Activated T-helper 2 cell treated with anti-CD3 and anti-CD28 coated beads, Interferon-gamma antibody, Interleukin-2, Interleukin-4, amounts not matched to agents 10 μg/mL and 5 μg/mL and 100 μg/mL, durations not matched to agents 14 hours and 24 hours and 36 hours (primary cell): ENCODE results near the gene TIE1. TPM values are rescaled to one million over a fixed set of nuclear protein-coding genes. Genes with fewer than 3 reads are reported as not detected.

ENCODE experiments used
- DNase-seq: peaks from one replicate; pipeline ENCODE4 v3.0.0; 2021; ENCODE audit warnings: low spot score
- H3K27ac Mint-ChIP-seq: one replicate; pipeline ENCODE4 v1.8.0; 2021; ENCODE audit warnings: mixed read lengths
- H3K27me3 Mint-ChIP-seq: one replicate; pipeline ENCODE4 v1.8.0; 2021; ENCODE audit warnings: low read depth, mixed read lengths
- H3K36me3 Mint-ChIP-seq: one replicate; pipeline ENCODE4 v1.8.0; 2021; ENCODE audit warnings: low read depth, mixed read lengths
- H3K4me1 Mint-ChIP-seq: one replicate; pipeline ENCODE4 v1.8.0; 2021; ENCODE audit warnings: low read depth, mixed read lengths
- H3K4me3 Mint-ChIP-seq: one replicate; pipeline ENCODE4 v1.8.0; 2021; ENCODE audit warnings: low read depth, mild to moderate bottlenecking, moderate library complexity, mixed read lengths
- H3K9me3 Mint-ChIP-seq: one replicate; pipeline ENCODE4 v1.8.0; 2021; ENCODE audit warnings: mixed read lengths
- intact Hi-C: fragments of 100-400 bp; cut with micrococcal nuclease; formaldehyde crosslinking; loops from one replicate; pipeline ENCODE4 v1.15.1; 2023
- total RNA-seq: library from RNA; stranded (reverse); gene quantifications from 2 replicates; pipeline ENCODE4 v1.2.3, GENCODE V29; 2022

TIE1 gene
- total RNA-seq, 1 donor from 2014 or later = 2.9 TPM

DNA sequence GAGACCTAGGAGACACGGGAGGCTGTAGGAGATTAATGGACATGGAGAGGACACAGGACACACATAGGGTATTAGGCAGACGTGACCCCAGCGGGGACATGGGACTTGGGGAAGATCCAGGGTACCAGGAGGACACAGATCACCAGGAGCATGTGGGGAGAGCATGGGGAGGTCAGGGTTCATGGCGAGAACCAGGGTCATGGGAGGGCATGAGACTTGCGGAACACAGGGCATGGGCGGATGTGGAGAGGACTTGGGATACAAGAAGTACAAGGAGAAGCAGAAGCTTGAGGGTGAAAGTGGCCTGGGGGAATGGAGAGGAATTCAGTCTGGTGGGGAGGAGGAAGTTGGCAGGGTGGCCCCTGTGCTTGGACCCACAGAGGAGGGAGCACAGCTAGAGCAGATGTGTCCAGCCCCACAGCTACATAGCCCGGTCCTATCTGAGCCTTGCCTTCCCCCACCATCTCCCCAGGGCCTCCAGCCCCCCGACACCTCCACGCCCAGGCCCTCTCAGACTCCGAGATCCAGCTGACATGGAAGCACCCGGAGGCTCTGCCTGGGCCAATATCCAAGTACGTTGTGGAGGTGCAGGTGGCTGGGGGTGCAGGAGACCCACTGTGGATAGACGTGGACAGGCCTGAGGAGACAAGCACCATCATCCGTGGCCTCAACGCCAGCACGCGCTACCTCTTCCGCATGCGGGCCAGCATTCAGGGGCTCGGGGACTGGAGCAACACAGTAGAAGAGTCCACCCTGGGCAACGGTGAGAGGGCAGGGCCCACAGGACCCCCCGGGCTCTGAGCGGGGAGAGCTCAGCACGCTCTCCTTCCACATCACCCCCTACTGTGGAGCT is 12.1 kb downstream of the TIE1 start:
- H3K4me1 Mint-ChIP-seq = peaks cover 5% of the 10 kb centered on the region
- intact Hi-C loops = no loop called here
- DNase-seq = no peak
- H3K9me3 Mint-ChIP-seq = no peaks in the 10 kb centered on the region
- no peaks in the 10 kb centered on the region for H3K27me3 Mint-ChIP-seq
- H3K36me3 Mint-ChIP-seq = no peaks in the 10 kb centered on the region
- no peak overlapping the region for H3K4me3 Mint-ChIP-seq
- no peak overlapping the region for H3K27ac Mint-ChIP-seq

DNA sequence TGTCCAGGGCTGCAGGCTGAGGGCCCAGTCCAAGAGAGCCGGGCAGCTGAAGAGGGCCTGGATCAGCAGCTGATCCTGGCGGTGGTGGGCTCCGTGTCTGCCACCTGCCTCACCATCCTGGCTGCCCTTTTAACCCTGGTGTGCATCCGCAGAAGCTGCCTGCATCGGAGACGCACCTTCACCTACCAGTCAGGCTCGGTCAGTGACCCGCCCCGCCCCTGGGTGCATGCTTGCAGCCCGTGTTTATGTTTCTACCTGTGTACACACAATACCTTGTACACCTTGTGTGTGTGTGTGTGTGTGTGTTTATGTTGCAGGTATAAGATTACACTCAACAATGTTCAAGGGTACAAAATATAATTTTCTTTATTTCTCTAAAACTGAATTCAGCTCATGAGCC is 13.0 kb downstream of the TIE1 start:
- no peak for DNase-seq
- Mint-ChIP-seq H3K9me3 (no peaks in the 10 kb centered on the region), H3K27ac (no peak overlapping the region), H3K4me3 (no peak overlapping the region), H3K27me3 (no peaks in the 10 kb centered on the region), H3K4me1 (peaks cover 9% of the 10 kb centered on the region), H3K36me3 (no peaks in the 10 kb centered on the region)
- intact Hi-C loops = no loop called here

DNA sequence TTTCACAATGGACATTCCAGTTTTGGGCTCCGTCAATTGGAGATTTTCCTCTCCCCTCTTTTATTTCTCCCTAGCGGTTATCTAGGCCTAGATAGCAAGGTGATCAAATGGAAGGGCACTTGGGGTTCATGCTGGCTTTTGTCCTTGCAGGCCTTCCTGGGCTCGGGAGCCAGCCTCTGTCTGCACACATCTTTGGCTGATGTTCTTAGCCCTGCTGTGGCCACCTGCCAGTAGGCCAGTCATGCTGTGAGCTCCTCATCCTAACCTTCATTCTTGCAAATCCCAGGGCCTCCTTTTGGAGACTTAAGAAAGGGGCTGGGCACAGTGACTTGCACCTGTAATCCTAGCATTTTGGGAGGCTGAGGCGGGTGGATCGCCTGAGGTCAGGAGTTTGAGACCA is 13.5 kb downstream of the TIE1 start:
- no peaks in the 10 kb centered on the region for H3K9me3 Mint-ChIP-seq
- intact Hi-C loops = no loop called here

DNA sequence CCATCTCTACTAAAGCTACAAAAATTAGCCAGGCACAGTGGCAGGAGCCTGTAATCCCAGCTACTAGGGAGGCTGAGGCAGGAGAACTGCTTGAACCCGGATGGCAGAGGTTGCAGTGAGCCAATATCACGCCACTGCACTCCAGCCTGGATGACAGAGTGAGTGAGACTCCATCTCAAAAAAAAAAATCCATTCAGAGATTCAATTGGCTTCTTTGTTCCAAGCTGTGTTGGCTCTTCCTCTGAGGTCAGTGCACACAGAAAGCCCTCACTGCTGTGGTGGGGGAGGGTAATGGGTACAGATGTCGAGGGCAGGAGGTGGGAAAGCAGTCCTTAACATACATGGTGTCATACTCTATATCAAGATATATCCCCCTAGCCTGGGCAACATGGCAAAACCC is 14.7 kb downstream of the TIE1 start:
- peaks cover 13% of the 10 kb centered on the region for H3K4me1 Mint-ChIP-seq

More for the DNA sequence above, 13.5 kb downstream of the TIE1 start:
- H3K4me3 Mint-ChIP-seq = no peak overlapping the region
- H3K4me1 Mint-ChIP-seq = peaks cover 9% of the 10 kb centered on the region
- no peaks in the 10 kb centered on the region for H3K36me3 Mint-ChIP-seq
- no peaks in the 10 kb centered on the region for H3K27me3 Mint-ChIP-seq
- H3K27ac Mint-ChIP-seq = no peak overlapping the region
- no peak for DNase-seq

DNA sequence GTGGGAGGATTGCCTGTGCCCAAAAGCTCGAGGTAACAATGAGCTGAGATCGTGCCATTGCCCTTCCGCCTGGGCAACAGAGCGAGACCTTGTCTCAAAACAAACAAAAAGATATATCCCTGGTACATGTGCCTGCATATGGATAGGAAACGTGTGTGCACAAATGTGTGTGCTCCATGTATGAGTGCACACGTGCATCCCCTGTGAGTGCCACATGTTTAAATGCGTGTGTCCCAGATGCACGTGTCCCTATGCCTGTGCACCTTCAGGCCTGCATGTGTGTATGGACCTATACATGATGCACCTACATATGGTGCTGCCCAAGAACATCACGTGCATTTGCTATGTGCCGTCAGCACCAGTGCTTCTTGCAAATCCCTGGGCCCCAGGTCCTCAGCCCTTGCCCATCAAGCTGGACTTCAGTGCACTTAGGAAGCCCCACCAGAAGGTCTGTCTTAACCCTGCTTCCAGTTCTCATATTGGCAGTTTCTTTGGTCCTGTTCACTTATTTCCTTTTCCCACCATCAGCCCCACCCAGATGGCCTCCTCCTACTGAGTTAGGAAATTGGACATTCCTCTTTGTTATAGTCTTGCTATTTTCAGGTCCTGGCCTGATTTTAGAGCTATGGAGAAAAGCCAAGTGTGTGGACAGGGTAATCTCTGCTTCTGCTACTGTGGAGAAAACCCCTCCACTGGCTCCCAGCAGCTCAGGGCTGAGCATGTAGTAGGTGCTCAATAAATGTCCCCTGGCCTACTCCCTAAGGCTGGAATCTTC is 15.4 kb downstream of the TIE1 start:
- Mint-ChIP-seq H3K4me3 (no peak overlapping the region), H3K27me3 (no peaks in the 10 kb centered on the region), H3K4me1 (peaks cover 13% of the 10 kb centered on the region), H3K9me3 (no peaks in the 10 kb centered on the region), H3K36me3 (no peaks in the 10 kb centered on the region), H3K27ac (no peak overlapping the region)
- no peak for DNase-seq
- intact Hi-C loops = no loop called here

More for the DNA sequence above, 14.7 kb downstream of the TIE1 start:
- Mint-ChIP-seq H3K9me3 (no peaks in the 10 kb centered on the region), H3K27me3 (no peaks in the 10 kb centered on the region), H3K27ac (no peak overlapping the region), H3K36me3 (no peaks in the 10 kb centered on the region), H3K4me3 (no peak overlapping the region)
- no peak for DNase-seq
- intact Hi-C loops = no loop called here

DNA sequence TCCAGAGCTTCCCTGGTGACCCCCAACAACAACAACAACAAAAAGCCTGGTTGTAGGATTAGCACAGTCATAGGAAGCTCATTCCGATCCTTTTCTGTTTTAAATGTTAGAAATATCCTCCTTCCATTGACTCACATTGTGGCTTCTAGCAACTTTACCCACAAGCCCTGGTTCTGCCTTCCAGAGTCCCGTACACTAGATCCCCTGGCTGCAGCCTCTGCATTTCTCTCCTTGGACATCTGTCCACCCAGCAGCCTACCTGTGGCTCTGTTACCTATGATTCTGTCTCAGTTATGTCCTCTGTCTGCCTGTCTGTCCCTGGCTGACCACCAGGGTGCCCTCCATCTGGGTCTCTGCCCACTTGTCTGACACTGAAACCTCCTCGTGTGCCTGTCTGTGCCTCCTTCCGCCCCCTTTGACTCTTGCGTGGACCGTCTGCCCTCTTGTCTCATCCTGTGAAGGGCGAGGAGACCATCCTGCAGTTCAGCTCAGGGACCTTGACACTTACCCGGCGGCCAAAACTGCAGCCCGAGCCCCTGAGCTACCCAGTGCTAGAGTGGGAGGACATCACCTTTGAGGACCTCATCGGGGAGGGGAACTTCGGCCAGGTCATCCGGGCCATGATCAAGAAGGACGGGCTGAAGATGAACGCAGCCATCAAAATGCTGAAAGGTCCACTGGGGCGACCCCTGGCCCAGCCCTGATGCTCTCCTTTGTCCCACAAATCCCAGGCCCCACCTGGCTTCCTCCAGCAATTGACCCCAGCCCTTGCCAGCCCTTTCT is 16.1 kb downstream of the TIE1 start:
- H3K9me3 Mint-ChIP-seq = no peaks in the 10 kb centered on the region
- H3K4me3 Mint-ChIP-seq = no peak overlapping the region
- intact Hi-C loops = no loop called here
- H3K36me3 Mint-ChIP-seq = no peaks in the 10 kb centered on the region
- H3K4me1 Mint-ChIP-seq = peaks cover 13% of the 10 kb centered on the region
- no peaks in the 10 kb centered on the region for H3K27me3 Mint-ChIP-seq
- peak overlapping the region; percentile 14 for H3K27ac Mint-ChIP-seq
- DNase-seq = no peak

DNA sequence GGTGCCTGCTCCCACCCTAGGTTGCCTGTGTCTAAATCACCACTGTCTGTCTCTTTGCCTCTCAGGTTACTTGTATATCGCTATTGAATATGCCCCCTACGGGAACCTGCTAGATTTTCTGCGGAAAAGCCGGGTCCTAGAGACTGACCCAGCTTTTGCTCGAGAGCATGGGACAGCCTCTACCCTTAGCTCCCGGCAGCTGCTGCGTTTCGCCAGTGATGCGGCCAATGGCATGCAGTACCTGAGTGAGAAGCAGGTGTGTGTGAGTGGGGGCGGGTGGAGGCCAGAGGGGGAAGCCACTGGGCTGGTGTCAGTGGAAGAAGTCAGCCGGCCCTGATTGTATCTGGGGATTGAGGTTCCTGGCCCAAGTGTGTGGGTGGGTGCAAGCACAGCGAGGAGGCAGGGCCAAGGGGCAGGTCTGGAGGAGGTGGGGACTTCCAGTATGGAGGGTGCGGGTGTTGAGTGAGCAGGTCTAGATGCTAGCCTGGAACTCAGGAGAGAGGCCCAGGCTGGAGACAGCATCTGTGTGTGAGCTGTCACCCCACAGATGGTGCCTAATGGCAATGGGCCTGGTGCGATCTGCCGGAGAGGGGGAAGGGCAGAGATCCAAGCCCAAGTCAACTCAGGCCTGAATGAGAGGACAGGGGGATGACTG is 17.2 kb downstream of the TIE1 start:
- no peaks in the 10 kb centered on the region for H3K9me3 Mint-ChIP-seq
- no peak overlapping the region for H3K4me3 Mint-ChIP-seq
- H3K27me3 Mint-ChIP-seq = no peaks in the 10 kb centered on the region
- no peak for DNase-seq
- intact Hi-C loops = no loop called here
- peak overlapping the region; percentile 64 for H3K27ac Mint-ChIP-seq
- H3K4me1 Mint-ChIP-seq = peaks cover 13% of the 10 kb centered on the region
- no peaks in the 10 kb centered on the region for H3K36me3 Mint-ChIP-seq

DNA sequence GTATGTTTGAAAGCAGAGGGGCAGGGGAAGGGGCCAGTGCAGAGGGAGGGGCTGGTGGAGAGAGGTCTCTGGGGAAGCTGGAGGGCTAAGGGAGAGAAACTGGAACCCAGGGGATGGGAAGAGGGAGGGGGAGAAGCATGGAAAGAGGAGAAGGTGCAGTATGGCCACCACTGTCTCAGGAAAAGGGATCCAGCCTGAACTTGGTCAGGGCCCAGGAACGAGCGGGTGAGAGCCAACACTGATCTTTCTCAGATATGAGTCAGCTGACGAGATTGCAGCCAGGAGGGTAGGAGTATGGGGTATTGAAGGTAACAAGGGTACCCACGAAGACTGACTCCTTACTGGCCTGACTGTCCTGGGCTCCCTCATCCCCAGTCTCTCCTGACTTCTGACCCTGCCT is 18.0 kb downstream of the TIE1 start:
- Mint-ChIP-seq H3K27me3 (no peaks in the 10 kb centered on the region), H3K9me3 (no peaks in the 10 kb centered on the region), H3K4me3 (no peak overlapping the region), H3K4me1 (peaks cover 13% of the 10 kb centered on the region), H3K36me3 (no peaks in the 10 kb centered on the region), H3K27ac (no peak overlapping the region)
- no peak for DNase-seq
- intact Hi-C loops = no loop called here

DNA sequence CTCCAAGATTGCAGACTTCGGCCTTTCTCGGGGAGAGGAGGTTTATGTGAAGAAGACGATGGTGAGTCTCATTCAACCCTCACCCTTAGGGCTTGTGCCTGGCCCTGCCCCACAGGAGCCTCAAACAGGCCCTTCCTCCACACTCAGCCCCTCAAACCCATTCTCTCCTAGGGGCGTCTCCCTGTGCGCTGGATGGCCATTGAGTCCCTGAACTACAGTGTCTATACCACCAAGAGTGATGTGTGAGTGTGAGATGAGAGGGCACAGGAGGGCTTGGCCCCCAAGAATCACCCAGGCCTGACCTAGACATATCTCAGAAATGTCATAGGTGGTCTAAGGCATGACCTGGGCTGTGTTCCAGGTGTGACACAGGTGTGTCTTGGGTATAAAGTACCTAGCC is 18.5 kb downstream of the TIE1 start:
- Mint-ChIP-seq H3K27ac (no peak overlapping the region), H3K36me3 (no peaks in the 10 kb centered on the region), H3K27me3 (no peaks in the 10 kb centered on the region), H3K9me3 (peaks cover 2% of the 10 kb centered on the region), H3K4me1 (peaks cover 13% of the 10 kb centered on the region), H3K4me3 (no peak overlapping the region)
- no peak for DNase-seq
- intact Hi-C loops = no loop called here

DNA sequence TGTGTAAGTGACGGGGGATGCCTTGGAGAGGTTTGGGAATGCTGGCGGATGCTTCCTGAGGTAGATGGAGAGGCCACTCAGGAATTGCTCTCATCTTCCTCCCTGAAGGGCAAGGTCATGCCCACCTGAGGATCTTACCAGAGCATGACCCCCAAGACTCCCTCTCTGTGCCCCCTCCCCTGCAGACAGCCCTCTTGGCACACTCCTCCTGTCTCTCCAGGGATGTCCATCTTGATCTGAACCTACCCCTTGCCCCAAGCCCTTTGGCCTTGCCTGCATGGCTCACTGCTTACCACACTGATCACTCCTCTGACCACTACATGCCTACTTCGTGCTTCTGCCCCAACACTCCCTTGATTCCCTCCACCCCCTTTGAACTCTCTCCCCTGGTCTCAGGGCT is 19.0 kb downstream of the TIE1 start:
- intact Hi-C loops = no loop called here

DNA sequence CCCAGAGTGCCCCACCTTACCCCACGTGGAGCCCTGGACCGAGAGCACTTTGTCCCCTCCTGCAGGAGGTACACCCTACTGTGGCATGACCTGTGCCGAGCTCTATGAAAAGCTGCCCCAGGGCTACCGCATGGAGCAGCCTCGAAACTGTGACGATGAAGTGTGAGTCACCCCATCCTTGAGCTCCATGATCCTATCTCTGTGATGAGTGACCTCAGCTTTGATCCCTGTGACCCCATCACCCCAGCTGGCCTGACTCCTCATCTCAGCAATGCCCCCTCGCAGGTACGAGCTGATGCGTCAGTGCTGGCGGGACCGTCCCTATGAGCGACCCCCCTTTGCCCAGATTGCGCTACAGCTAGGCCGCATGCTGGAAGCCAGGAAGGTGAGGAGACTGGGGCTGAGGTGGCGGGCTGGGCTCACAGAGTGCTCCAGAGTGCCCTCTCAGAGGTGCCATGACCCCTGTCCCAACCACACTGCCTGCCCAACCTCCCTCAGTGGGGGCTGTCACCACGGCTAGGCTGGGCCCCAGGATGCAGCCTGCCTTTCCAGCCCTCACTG is 20.6 kb downstream of the TIE1 start:
- peaks cover 16% of the 10 kb centered on the region for H3K4me1 Mint-ChIP-seq
- no peak overlapping the region for H3K4me3 Mint-ChIP-seq
- intact Hi-C loops = no loop called here
- peaks cover 5% of the 10 kb centered on the region for H3K36me3 Mint-ChIP-seq
- H3K9me3 Mint-ChIP-seq = peaks cover 18% of the 10 kb centered on the region
- no peak overlapping the region for H3K27ac Mint-ChIP-seq
- no peak for DNase-seq
- no peaks in the 10 kb centered on the region for H3K27me3 Mint-ChIP-seq

More for the DNA sequence above, 19.0 kb downstream of the TIE1 start:
- no peaks in the 10 kb centered on the region for H3K27me3 Mint-ChIP-seq
- peaks cover 7% of the 10 kb centered on the region for H3K9me3 Mint-ChIP-seq
- no peak for DNase-seq
- H3K4me3 Mint-ChIP-seq = no peak overlapping the region
- H3K36me3 Mint-ChIP-seq = peaks cover 2% of the 10 kb centered on the region
- peaks cover 16% of the 10 kb centered on the region for H3K4me1 Mint-ChIP-seq
- H3K27ac Mint-ChIP-seq = peak overlapping the region; percentile 30

DNA sequence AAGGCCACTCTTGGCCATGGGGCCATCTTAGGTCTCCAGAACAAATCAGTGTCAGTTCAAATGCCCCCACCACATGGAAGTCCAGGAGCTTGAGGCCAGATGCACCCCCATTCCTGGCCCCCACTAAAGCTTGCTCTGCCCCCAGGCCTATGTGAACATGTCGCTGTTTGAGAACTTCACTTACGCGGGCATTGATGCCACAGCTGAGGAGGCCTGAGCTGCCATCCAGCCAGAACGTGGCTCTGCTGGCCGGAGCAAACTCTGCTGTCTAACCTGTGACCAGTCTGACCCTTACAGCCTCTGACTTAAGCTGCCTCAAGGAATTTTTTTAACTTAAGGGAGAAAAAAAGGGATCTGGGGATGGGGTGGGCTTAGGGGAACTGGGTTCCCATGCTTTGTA is 21.7 kb downstream of the TIE1 start:
- Mint-ChIP-seq H3K4me1 (peaks cover 19% of the 10 kb centered on the region), H3K27me3 (no peaks in the 10 kb centered on the region), H3K27ac (no peak overlapping the region), H3K4me3 (no peak overlapping the region), H3K36me3 (peaks cover 5% of the 10 kb centered on the region), H3K9me3 (peaks cover 23% of the 10 kb centered on the region)
- DNase-seq = no peak
- intact Hi-C loops = no loop called here
